Mammary epithelial cell (primary cell): ENCODE results near the gene HAND2.

ENCODE experiments used
- CTCF ChIP-seq, 2 donors: IDR thresholded peaks in 1 of 2; conservative IDR thresholded peaks in 1 of 2; 2 replicates each; pipeline ENCODE4 v1.5.1; 2011 to 2012; ENCODE audit warnings: inconsistent platforms in 2 of 2, low read length in 2 of 2, mild to moderate bottlenecking in 2 of 2, control low read depth in 1 of 2, low read depth in 1 of 2; ENCODE audit not compliant: insufficient read depth in 1 of 2; ENCODE audit errors: extremely low read depth in 1 of 2
- EZH2 ChIP-seq: IDR thresholded peaks from 2 replicates; pipeline ENCODE4 v1.6.1; 2012; ENCODE audit warnings: low read length, inconsistent platforms, borderline replicate concordance

GRCh38 chr4:173514641-173515217, 15.3 kb downstream of the HAND2 start:
- no peak for TF ChIP-seq CTCF (conservative IDR thresholded peaks at IDR 0.05 in 1 of 2, IDR thresholded peaks at IDR 0.05 in 1 of 2; ENCODE audit: extremely low read depth in 1 of 2, insufficient read depth in 1 of 2, low read depth in 1 of 2, low read length in 2 of 2)
- TF ChIP-seq EZH2 = no peak
